Measurements from ENCODE around the gene MBNL1.

- TF ChIP-seq ZNF121 (tag by site-specific recombination; IDR thresholded peaks at IDR 0.05) (no peak), ZNF560 (tag by site-specific recombination; IDR thresholded peaks at IDR 0.05; ENCODE audit: borderline replicate concordance) (no peak), ZNF394 (tag by site-specific recombination; IDR thresholded peaks at IDR 0.05; ENCODE audit: borderline replicate concordance) (no peak), ZBTB26 (tag by site-specific recombination; optimal IDR thresholded peaks at IDR 0.05) (no peak), ZNF777 (tag by site-specific recombination; IDR thresholded peaks at IDR 0.05; ENCODE audit: borderline replicate concordance) (no peak), OVOL3 (tag by site-specific recombination; IDR thresholded peaks at IDR 0.05) (no peak), ZNF707 (tag by site-specific recombination; IDR thresholded peaks at IDR 0.05) (no peak), IKZF3 (tag by site-specific recombination; IDR thresholded peaks at IDR 0.05) (no peak), ZNF23 (tag by site-specific recombination; IDR thresholded peaks at IDR 0.05; ENCODE audit: borderline replicate concordance) (no peak)
These were observed 159.8 kb downstream of the MBNL1 start for GRCh38 chr3:152428577-152428976.

Data from HEK293 (cell line).